A549 (cell line): ENCODE measurements around the gene MCTP2. TPM values are rescaled to one million over a fixed set of nuclear protein-coding genes. Genes with fewer than 3 reads are reported as not detected.
A peak's percentile ranks its signal among the peaks of the same experiment; 100 is the strongest.

Experiments
- ATAC-seq, 2 experiments: fragments of 200-7000 bp in 1 of 2; fragments of >200 bp in 1 of 2; cut with Nextera tagmentation in 1 of 2; cut with Tn5 transposase in 1 of 2; 3 replicates each; pipeline versions ENCODE4 v1.8.0 to v1.9.1; 2018 to 2020; ENCODE audit warnings: mild to moderate bottlenecking in 1 of 2, moderate library complexity in 1 of 2
- CTCF ChIA-PET: fragments of 300-600 bp; sonication (Branson Sonifier 250); formaldehyde crosslinking; extraction: SDS; loops from one replicate; lab custom pipeline; 2021; ENCODE audit warnings: antibody characterized with exemption, inconsistent platforms; lab: Yijun Ruan, JAX
- POLR2A ChIA-PET: fragments of 350-600 bp; formaldehyde crosslinking; extraction: SDS; loops from one replicate; lab custom pipeline; 2021; ENCODE audit warnings: antibody characterized with exemption, inconsistent platforms; lab: Yijun Ruan, JAX
- DNase-seq, 2 experiments: peaks; one replicate each; pipeline versions ENCODE4 v3.0.0 to v3.0.0-alpha.2; 2011 to 2016; ENCODE audit warnings: low read depth in 1 of 2, low spot score in 1 of 2
- FAIRE-seq: peaks from 2 replicates; lab custom pipeline; 2011; peaks lifted over from hg19 to GRCh38; lab: Jason Lieb, UNC
- H3K27ac ChIP-seq, 2 experiments: fragments of >200 bp; sonication (Bioruptor Twin); formaldehyde crosslinking; 3 replicates each; pipeline ENCODE4 v1.5.1; 2016 to 2017
- H3K4me1 ChIP-seq: fragments of >200 bp; sonication (Bioruptor Twin); formaldehyde crosslinking; 3 replicates; pipeline ENCODE4 v1.6.1; 2016
- H3K4me2 ChIP-seq: fragments of >200 bp; sonication (Bioruptor Twin); formaldehyde crosslinking; 3 replicates; pipeline ENCODE4 v1.6.1; 2016
- H3K4me3 ChIP-seq: fragments of >200 bp; sonication (Bioruptor Twin); formaldehyde crosslinking; 3 replicates; pipeline ENCODE4 v1.5.1; 2016
- H3K9me3 ChIP-seq: fragments of >200 bp; sonication (Bioruptor Twin); formaldehyde crosslinking; 3 replicates; pipeline ENCODE4 v1.6.1; 2016
- CBX8 ChIP-seq: fragments of 200-600 bp; sonication (generic); IDR thresholded peaks from 2 replicates; pipeline ENCODE4 v1.6.1; 2016
- CHD4 ChIP-seq: fragments of 200-600 bp; sonication (generic); IDR thresholded peaks from 2 replicates; pipeline ENCODE4 v1.6.1; 2016; ENCODE audit warnings: antibody characterized with exemption, mild to moderate bottlenecking, borderline replicate concordance
- CTCF ChIP-seq: fragments of >200 bp; sonication (Bioruptor Twin); formaldehyde crosslinking; IDR thresholded peaks from 3 replicates; pipeline ENCODE4 v1.5.1; 2016
- EHF ChIP-seq: fragments of 250-450 bp; sonication (Bioruptor Pico); IDR thresholded peaks from 2 replicates; pipeline ENCODE4 v1.5.0; 2020; ENCODE audit warnings: mild to moderate bottlenecking
- EHMT2 ChIP-seq: fragments of 200-600 bp; sonication (generic); IDR thresholded peaks from 2 replicates; pipeline ENCODE4 v1.6.1; 2016; ENCODE audit warnings: antibody characterized with exemption, low read depth, mild to moderate bottlenecking, moderate library complexity
- EP300 ChIP-seq, 2 experiments: fragments of >200 bp; sonication (Bioruptor Twin); formaldehyde crosslinking; IDR thresholded peaks; 2 replicates in 1 of 2; 3 replicates in 1 of 2; pipeline ENCODE4 v1.6.1; 2016 to 2017
- FOXS1 ChIP-seq: fragments of 250-450 bp; sonication (Bioruptor Pico); IDR thresholded peaks from 2 replicates; pipeline ENCODE4 v1.5.0; 2020; ENCODE audit warnings: mild to moderate bottlenecking, moderate library complexity
- HDAC2 ChIP-seq: fragments of 200-600 bp; sonication (generic); IDR thresholded peaks from 2 replicates; pipeline ENCODE4 v1.6.1; 2016
- HOXA7 ChIP-seq: fragments of 250-450 bp; sonication (Bioruptor Pico); IDR thresholded peaks from 2 replicates; pipeline ENCODE4 v1.5.0; 2020; ENCODE audit warnings: mild to moderate bottlenecking, moderate library complexity
- JUN ChIP-seq, 2 experiments: fragments of >200 bp; sonication (Bioruptor Twin); formaldehyde crosslinking; IDR thresholded peaks; 2 replicates in 1 of 2; 3 replicates in 1 of 2; pipeline ENCODE4 v1.6.1; 2016 to 2017
- KDM1A ChIP-seq: fragments of 200-600 bp; sonication (generic); IDR thresholded peaks from 2 replicates; pipeline ENCODE4 v1.6.1; 2016; ENCODE audit warnings: low read depth, mild to moderate bottlenecking
- KDM5A ChIP-seq: fragments of 200-600 bp; sonication (generic); IDR thresholded peaks from 2 replicates; pipeline ENCODE4 v1.6.1; 2016; ENCODE audit warnings: antibody characterized with exemption, mild to moderate bottlenecking
- MAFK ChIP-seq: fragments of 450-650 bp; IDR thresholded peaks from 2 replicates; pipeline ENCODE4 v1.6.1; 2014; ENCODE audit not compliant: partially characterized antibody
- MAZ ChIP-seq: fragments of 150-350 bp; IDR thresholded peaks from 2 replicates; pipeline ENCODE4 v1.6.1; 2014; ENCODE audit warnings: antibody characterized with exemption, low read depth, low read length, borderline replicate concordance
- MYC ChIP-seq: IDR thresholded peaks from 2 replicates; pipeline ENCODE4 v1.6.1; 2012; ENCODE audit warnings: mild to moderate bottlenecking, inconsistent platforms, low read length, improper control_type of control experiment, borderline replicate concordance
- NPAS2 ChIP-seq: fragments of 250-450 bp; sonication (Bioruptor Pico); IDR thresholded peaks from 2 replicates; pipeline ENCODE4 v1.8.0; 2022; ENCODE audit warnings: mild to moderate bottlenecking, moderate library complexity, borderline replicate concordance
- NR3C1 ChIP-seq: fragments of >200 bp; sonication (Bioruptor Twin); formaldehyde crosslinking; IDR thresholded peaks from 3 replicates; pipeline ENCODE4 v1.6.1; 2017
- POLR2A ChIP-seq: IDR thresholded peaks from 2 replicates; pipeline ENCODE4 v1.6.1; 2012; ENCODE audit warnings: mild to moderate bottlenecking, low read length
- RAD21 ChIP-seq, 2 experiments: fragments of >200 bp in 1 of 2; sonication (Bioruptor Twin) in 1 of 2; formaldehyde crosslinking in 1 of 2; IDR thresholded peaks in 1 of 2; conservative IDR thresholded peaks in 1 of 2; 2 replicates in 1 of 2; 3 replicates in 1 of 2; pipeline ENCODE4 v1.6.1; 2012 to 2018; ENCODE audit warnings: inconsistent platforms in 1 of 2
- RARB ChIP-seq: fragments of 250-450 bp; sonication (Bioruptor Pico); IDR thresholded peaks from 2 replicates; pipeline ENCODE4 v1.8.0; 2021; ENCODE audit warnings: mild to moderate bottlenecking, moderate library complexity
- RCOR1 ChIP-seq: fragments of 150-350 bp; IDR thresholded peaks from 2 replicates; pipeline ENCODE4 v1.6.1; 2014; ENCODE audit warnings: antibody characterized with exemption, low read length, low read depth
- RNF2 ChIP-seq: fragments of 200-600 bp; sonication (generic); IDR thresholded peaks from 2 replicates; pipeline ENCODE4 v1.6.1; 2016; ENCODE audit warnings: low read depth, mild to moderate bottlenecking, antibody characterized with exemption, moderate library complexity, borderline replicate concordance
- SMC3 ChIP-seq: fragments of >200 bp; sonication (Bioruptor Twin); formaldehyde crosslinking; IDR thresholded peaks from 3 replicates; pipeline ENCODE4 v1.6.1; 2018; ENCODE audit warnings: inconsistent platforms
- SREBF2 ChIP-seq: fragments of 450-650 bp; IDR thresholded peaks from 2 replicates; pipeline ENCODE4 v1.6.1; 2014; ENCODE audit warnings: mild to moderate bottlenecking, moderate library complexity
- TP53 ChIP-seq: fragments of 250-450 bp; sonication (Bioruptor Pico); IDR thresholded peaks from 2 replicates; pipeline ENCODE4 v1.5.0; 2021; ENCODE audit warnings: mild to moderate bottlenecking, moderate library complexity
- USF2 ChIP-seq: fragments of 450-650 bp; IDR thresholded peaks from 2 replicates; pipeline ENCODE4 v1.6.1; 2014; ENCODE audit warnings: antibody characterized with exemption
- WGBS: methylation state at CpG from one replicate; pipeline ENCODE4 v1.1.6; 2017; ENCODE audit errors: missing lambda C conversion rate; 5-methylcytosine and 5-hydroxymethylcytosine counted together
- polyA plus RNA-seq, 4 experiments: library from polyadenylated mRNA; depleted of rRNA in 3 of 4; stranded (reverse); fragments of >200 nt; fragmentation: RNase III in 1 of 4; extraction: RNeasy Plus Mini Kit Qiagen cat#74134 plus additional on column Dnase treatment in 1 of 4; gene quantifications; 2 replicates in 3 of 4; 3 replicates in 1 of 4; pipeline ENCODE4 v1.2.3, GENCODE V29; 2011 to 2017
- TF ChIP-seq, protein P1 (sequence below): IDR thresholded peaks from 2 replicates; pipeline ENCODE4 v1.6.1; 2012
- TF ChIP-seq, protein P2 (sequence below): fragments of 250-450 bp; sonication (Bioruptor Pico); IDR thresholded peaks from 2 replicates; pipeline ENCODE4 v1.5.0; 2021; ENCODE audit warnings: mild to moderate bottlenecking, moderate library complexity, borderline replicate concordance
- TF ChIP-seq, protein P3 (sequence below): IDR thresholded peaks from 2 replicates; pipeline ENCODE4 v1.6.1; 2012

Gene MCTP2
- polyA plus RNA-seq, 2 of the 4 experiments (the other 2 are of a cell fraction), result not detected

- ChIA-PET POLR2A (no interaction called here), CTCF (interaction anchor here (1.2 kb wide), 1 partner anchor 159 kb away, joined by 3 read pairs; no protein-coding TSS in a partner anchor)
- no peaks in the 10 kb centered on the region for H3K4me1 ChIP-seq
- FAIRE-seq (no peak), DNase-seq (peak; percentile 3 to 29), ATAC-seq (no peak)
- H3K9me3 ChIP-seq, result no peaks in the 10 kb centered on the region
- no peak for TF ChIP-seq HOXA7 (CRISPR knock-in tag)
- TF ChIP-seq USF2, result no peak
- TF ChIP-seq RAD21 (conservative IDR thresholded peaks at IDR 0.05 in 1 of 2, IDR thresholded peaks at IDR 0.05 in 1 of 2), result peak; percentile 57 to 65
- TF ChIP-seq, protein P1, sequence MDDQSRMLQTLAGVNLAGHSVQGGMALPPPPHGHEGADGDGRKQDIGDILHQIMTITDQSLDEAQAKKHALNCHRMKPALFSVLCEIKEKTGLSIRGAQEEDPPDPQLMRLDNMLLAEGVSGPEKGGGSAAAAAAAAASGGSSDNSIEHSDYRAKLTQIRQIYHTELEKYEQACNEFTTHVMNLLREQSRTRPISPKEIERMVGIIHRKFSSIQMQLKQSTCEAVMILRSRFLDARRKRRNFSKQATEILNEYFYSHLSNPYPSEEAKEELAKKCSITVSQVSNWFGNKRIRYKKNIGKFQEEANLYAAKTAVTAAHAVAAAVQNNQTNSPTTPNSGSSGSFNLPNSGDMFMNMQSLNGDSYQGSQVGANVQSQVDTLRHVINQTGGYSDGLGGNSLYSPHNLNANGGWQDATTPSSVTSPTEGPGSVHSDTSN, result no peak
- peak; percentile 45 for TF ChIP-seq CTCF
- TF ChIP-seq SMC3, result 0 out of 3 replicates have a peak, but pooled peaks have one; percentile 27
- TF ChIP-seq CBX8, result no peak
- TF ChIP-seq RARB (CRISPR knock-in tag), result no peak
- H3K27ac ChIP-seq, result no peak overlapping the region
- no peak overlapping the region for H3K4me2 ChIP-seq
- H3K4me3 ChIP-seq, result no peak overlapping the region
- WGBS, result 4% methylated on average over 6 of the region's 6 CpGs
Measured at GRCh38 chr15:94412979-94413746, 181.8 kb downstream of the MCTP2 start.

GRCh38 chr15:94414916-94415315, 183.6 kb downstream of the MCTP2 start:
- Histone ChIP-seq H3K4me3 (no peak overlapping the region), H3K9me3 (no peaks in the 10 kb centered on the region), H3K4me2 (no peak overlapping the region), H3K27ac (no peak overlapping the region), H3K4me1 (no peaks in the 10 kb centered on the region)
- FAIRE-seq, result no peak
- no peak for DNase-seq
- ATAC-seq, result no peak
- ChIA-PET CTCF (no interaction called here), POLR2A (no interaction called here)
- TF ChIP-seq RCOR1 (no peak), POLR2A (no peak), HDAC2 (no peak), SREBF2 (no peak), NR3C1 (no peak), EP300 (IDR thresholded peaks at IDR 0.05) (no peak), KDM5A (no peak), MYC (no peak), MAZ (no peak)
- WGBS, result 11% methylated on average over 2 of the region's 2 CpGs

GRCh38 chr15:94416267-94416666, 184.9 kb downstream of the MCTP2 start:
- FAIRE-seq (no peak), ATAC-seq (no peak), DNase-seq (no peak)
- TF ChIP-seq JUN (IDR thresholded peaks at IDR 0.05) (no peak), RARB (CRISPR knock-in tag) (no peak), FOXS1 (CRISPR knock-in tag) (no peak), EHF (CRISPR knock-in tag) (no peak), TP53 (CRISPR knock-in tag) (no peak), KDM1A (no peak), HDAC2 (no peak), RNF2 (no peak), MAFK (no peak), HOXA7 (CRISPR knock-in tag) (no peak), EHMT2 (no peak), NPAS2 (no peak), RAD21 (conservative IDR thresholded peaks at IDR 0.05 in 1 of 2, IDR thresholded peaks at IDR 0.05 in 1 of 2) (no peak), CHD4 (no peak), SREBF2 (no peak)
- TF ChIP-seq, protein P2, sequence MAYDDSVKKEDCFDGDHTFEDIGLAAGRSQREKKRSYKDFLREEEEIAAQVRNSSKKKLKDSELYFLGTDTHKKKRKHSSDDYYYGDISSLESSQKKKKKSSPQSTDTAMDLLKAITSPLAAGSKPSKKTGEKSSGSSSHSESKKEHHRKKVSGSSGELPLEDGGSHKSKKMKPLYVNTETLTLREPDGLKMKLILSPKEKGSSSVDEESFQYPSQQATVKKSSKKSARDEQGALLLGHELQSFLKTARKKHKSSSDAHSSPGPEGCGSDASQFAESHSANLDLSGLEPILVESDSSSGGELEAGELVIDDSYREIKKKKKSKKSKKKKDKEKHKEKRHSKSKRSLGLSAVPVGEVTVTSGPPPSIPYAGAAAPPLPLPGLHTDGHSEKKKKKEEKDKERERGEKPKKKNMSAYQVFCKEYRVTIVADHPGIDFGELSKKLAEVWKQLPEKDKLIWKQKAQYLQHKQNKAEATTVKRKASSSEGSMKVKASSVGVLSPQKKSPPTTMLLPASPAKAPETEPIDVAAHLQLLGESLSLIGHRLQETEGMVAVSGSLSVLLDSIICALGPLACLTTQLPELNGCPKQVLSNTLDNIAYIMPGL, result no peak
- TF ChIP-seq, protein P3, sequence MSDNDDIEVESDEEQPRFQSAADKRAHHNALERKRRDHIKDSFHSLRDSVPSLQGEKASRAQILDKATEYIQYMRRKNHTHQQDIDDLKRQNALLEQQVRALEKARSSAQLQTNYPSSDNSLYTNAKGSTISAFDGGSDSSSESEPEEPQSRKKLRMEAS, result no peak
- 25% methylated on average over 7 of the region's 7 CpGs for WGBS
- Histone ChIP-seq H3K27ac (no peak overlapping the region), H3K9me3 (no peaks in the 10 kb centered on the region), H3K4me2 (no peak overlapping the region), H3K4me1 (no peaks in the 10 kb centered on the region), H3K4me3 (no peak overlapping the region)
- CTCF ChIA-PET, result no interaction called here
- POLR2A ChIA-PET, result no interaction called here
